ENCODE measurements around the gene HES4.

- no peak for TF ChIP-seq CTCF (IDR thresholded peaks at IDR 0.05; ENCODE audit: low read length)
- no peak for TF ChIP-seq EZH2phosphoT487 (IDR thresholded peaks at IDR 0.05; ENCODE audit: low read length)
Observed at GRCh38 chr1:1046767-1047166, 46.9 kb upstream of the HES4 start.

All from MM.1S (cell line).